Measurements from ENCODE around the gene CARTPT. TPM values are rescaled to one million over a fixed set of nuclear protein-coding genes. Genes with fewer than 3 reads are reported as not detected.

Gene CARTPT
- total and polyA plus RNA-seq, 2 of the 8 experiments (the other 6 are each of a cell fraction or from before 2014, with no cell fraction given) = not detected

- H3K27ac ChIP-seq (ENCODE audit: low read depth, low read length) = no peak overlapping the region
- H2AFZ ChIP-seq (ENCODE audit: low read length) = no peak overlapping the region
- H2BK5ac ChIP-seq (ENCODE audit: low read depth, low read length) = no peak overlapping the region
- H3K14ac ChIP-seq (ENCODE audit: insufficient read length) = no peak overlapping the region
- H3K4me1 ChIP-seq (replicated peaks in 1 of 4; ENCODE audit: control insufficient read depth in 3 of 4, insufficient read depth in 4 of 4, low read length in 3 of 4) = no peaks in the 10 kb centered on the region
- TF ChIP-seq SP4 (IDR thresholded peaks at IDR 0.05; ENCODE audit: low read length) = no peak
- no peak for TF ChIP-seq FOSL1 (IDR thresholded peaks at IDR 0.05; ENCODE audit: insufficient read depth, low read depth, low read length)
- no peak for TF ChIP-seq SUZ12 (IDR thresholded peaks at IDR 0.05; ENCODE audit: low read length)
- no peak for TF ChIP-seq GABPA (IDR thresholded peaks at IDR 0.05; ENCODE audit: borderline replicate concordance, insufficient read depth, low read length)
- TF ChIP-seq POLR2AphosphoS5 (IDR thresholded peaks at IDR 0.05; ENCODE audit: low read depth, low read length) = no peak
- TF ChIP-seq EGR1 (IDR thresholded peaks at IDR 0.05; ENCODE audit: borderline replicate concordance, low read depth, low read length) = no peak
- TF ChIP-seq KDM5A (IDR thresholded peaks at IDR 0.05; ENCODE audit: low read length) = no peak
- TF ChIP-seq EP300 (IDR thresholded peaks at IDR 0.05; ENCODE audit: borderline replicate concordance in 1 of 2, low read depth in 2 of 2, low read length in 2 of 2) = no peak
- no peak for TF ChIP-seq BRCA1 (IDR thresholded peaks at IDR 0.05; ENCODE audit: low read depth, low read length)
- TF ChIP-seq RBBP5 (IDR thresholded peaks at IDR 0.05; ENCODE audit: borderline replicate concordance, low read depth, low read length) = no peak
- no peak for TF ChIP-seq SRF (IDR thresholded peaks at IDR 0.05; ENCODE audit: low read depth, low read length)
- no peak for TF ChIP-seq BACH1 (IDR thresholded peaks at IDR 0.05; ENCODE audit: low read length)
- TF ChIP-seq CTBP2 (IDR thresholded peaks at IDR 0.05; ENCODE audit: borderline replicate concordance, insufficient read depth, insufficient read length, low read length) = no peak
- TF ChIP-seq RAD21 (IDR thresholded peaks at IDR 0.05 in 1 of 2, conservative IDR thresholded peaks at IDR 0.05 in 1 of 2; ENCODE audit: low read depth in 2 of 2, low read length in 2 of 2) = no peak
- no peaks in the 10 kb centered on the region; the same call in 1 of the 2 replicates for H3K23me2 ChIP-seq (ENCODE audit: low read depth, low read length)
- no peak overlapping the region for H3K18ac ChIP-seq (ENCODE audit: extremely low read depth, low read length)
- no peaks in the 10 kb centered on the region for H3K36me3 ChIP-seq (ENCODE audit: control insufficient read depth in 2 of 4, insufficient read depth in 4 of 4, low read length in 3 of 4)
- H3K79me2 ChIP-seq (ENCODE audit: control insufficient read depth in 1 of 2, insufficient read depth in 2 of 2, low read length in 2 of 2) = no peaks in the 10 kb centered on the region
- no peak overlapping the region for H3K4me2 ChIP-seq (ENCODE audit: insufficient read depth in 1 of 2, low read depth in 2 of 2, low read length in 2 of 2)
- no peak overlapping the region for H2AK5ac ChIP-seq (ENCODE audit: low read depth, low read length)
- FAIRE-seq (no peak), DNase-seq (ENCODE audit: low read depth in 1 of 2, low spot score in 2 of 2) (no peak)
- H4K20me1 ChIP-seq (replicated peaks in 1 of 2; ENCODE audit: control insufficient read depth in 1 of 2, insufficient read depth in 2 of 2, low read length in 2 of 2) = peaks cover 0 to 1% of the 10 kb centered on the region in 2 experiments
- no peak overlapping the region for H2BK15ac ChIP-seq (ENCODE audit: low read length)
- H2BK120ac ChIP-seq (replicated peaks; ENCODE audit: low read depth, low read length) = no peak overlapping the region
- ChIA-PET POLR2A (ENCODE audit: partially characterized antibody) (no interaction called here), CTCF (ENCODE audit: partially characterized antibody) (interaction anchor here (0.9 kb wide), 1 partner anchor 31 kb away, joined by 3 read pairs; no protein-coding TSS in a partner anchor)
- H4K91ac ChIP-seq (replicated peaks; ENCODE audit: insufficient read length, low read length) = no peak overlapping the region
- no peak overlapping the region for H3K56ac ChIP-seq (replicated peaks; ENCODE audit: insufficient read length, low read depth, low read length)
- H3K4me3 ChIP-seq (ENCODE audit: extremely low read depth in 1 of 4, insufficient read depth in 2 of 4, low read depth in 3 of 4, low read length in 4 of 4) = no peak overlapping the region
- H3K23ac ChIP-seq (ENCODE audit: insufficient read length) = no peak overlapping the region
- H4K8ac ChIP-seq (ENCODE audit: extremely low read depth, insufficient read depth, low read length) = no peak overlapping the region
- no peak overlapping the region for H2BK12ac ChIP-seq (ENCODE audit: low read depth, low read length)
- no peak overlapping the region for H3K9ac ChIP-seq (replicated peaks in 1 of 4; ENCODE audit: extremely low read depth in 1 of 4, low read depth in 3 of 4, low read length in 3 of 4)
- no peak overlapping the region for H3K4ac ChIP-seq (replicated peaks; ENCODE audit: insufficient read length, low read depth, low read length)
- no peaks in the 10 kb centered on the region for H3K9me3 ChIP-seq (ENCODE audit: insufficient read depth in 2 of 2, low read depth in 1 of 2, low read length in 1 of 2)
- no peak overlapping the region for H4K5ac ChIP-seq (ENCODE audit: insufficient read length, low read depth, low read length)
- H3K27me3 ChIP-seq (replicated peaks in 1 of 4; ENCODE audit: control insufficient read depth in 3 of 4, extremely low read depth in 1 of 4, insufficient read depth in 3 of 4, low read length in 3 of 4) = no peaks in the 10 kb centered on the region
- 97% methylated on average over 2 of the region's 2 CpGs; no CpG with 5 or more reads in 1 of the 2 experiments for WGBS, 2 experiments (ENCODE audit: extremely low coverage in 1 of 2, insufficient coverage in 1 of 2, insufficient read length in 1 of 2, insufficient replicate concordance in 2 of 2, low coverage in 1 of 2, low lambda C conversion rate in 2 of 2, missing lambda C conversion rate in 1 of 2)
- no peaks in the 10 kb centered on the region for H3K79me1 ChIP-seq (ENCODE audit: low read depth, low read length)
- no peak overlapping the region for H2BK20ac ChIP-seq (ENCODE audit: low read length)
Observed at GRCh38 chr5:71727978-71728377, 8.9 kb downstream of the CARTPT start.

Data from H1 (cell line).